ENCODE results near the gene ARHGAP44.
"Not testable (repeated sequence)": the region's sequence is repeated elsewhere in the genome, so short reads cannot be mapped to it uniquely, and the experiment has no call there.

Gene ARHGAP44

GRCh38 chr17:12964840-12965239, 175.5 kb downstream of the ARHGAP44 start:
- no peak for DNase-seq (ENCODE audit: low spot score)

GRCh38 chr17:12965988-12966387, 176.7 kb downstream of the ARHGAP44 start:
- no peak for DNase-seq (ENCODE audit: low spot score)

DNA sequence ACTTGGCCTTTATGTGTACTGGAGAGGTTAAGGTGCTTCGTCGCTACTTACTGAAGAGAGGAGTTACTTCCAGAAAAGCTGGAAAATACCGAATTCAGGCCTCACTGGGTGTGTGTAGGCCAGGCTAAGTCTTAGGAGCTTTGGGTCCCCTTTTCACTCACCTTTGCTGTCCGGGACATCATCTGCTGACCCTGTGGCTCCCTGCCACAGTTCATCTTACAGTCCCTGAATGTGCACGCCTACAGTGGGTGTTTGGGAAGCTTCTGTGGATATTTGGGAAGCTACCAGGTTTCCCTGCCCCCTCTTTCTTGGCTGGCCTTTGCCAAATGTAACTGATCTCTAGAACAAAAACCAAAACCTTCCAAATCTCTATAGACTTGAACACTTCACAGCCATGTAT, 177.1 kb downstream of the ARHGAP44 start:
- DNase-seq (ENCODE audit: low spot score), result no peak

- DNase-seq (ENCODE audit: low spot score), result no peak
Measured at GRCh38 chr17:12967962-12968361, 178.7 kb downstream of the ARHGAP44 start.

DNA sequence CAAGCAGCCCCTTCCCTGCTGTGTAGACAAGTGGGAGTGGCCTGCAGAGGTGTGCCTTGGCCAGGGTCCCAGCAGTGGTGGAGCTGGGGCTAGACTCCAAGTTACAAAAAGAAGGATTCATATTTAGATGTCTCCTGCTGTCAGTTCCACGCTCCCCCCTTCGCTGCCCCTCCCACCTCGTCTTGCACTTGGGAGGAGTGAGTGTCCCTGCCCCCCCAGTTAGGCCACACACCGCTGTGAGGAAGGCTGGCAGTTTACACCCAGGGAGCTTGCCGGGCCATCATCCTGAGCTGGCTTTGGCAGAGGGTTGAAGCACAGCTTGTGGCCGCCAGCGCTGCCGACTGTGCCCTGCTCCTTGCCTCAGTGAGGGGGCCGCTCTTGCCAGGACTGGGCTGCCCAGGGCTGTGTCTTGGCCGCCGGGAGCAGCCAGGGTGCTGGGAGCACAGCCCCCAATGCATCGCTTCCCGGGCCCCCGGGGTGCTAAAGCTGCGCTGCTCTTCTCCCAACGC, 184.3 kb downstream of the ARHGAP44 start:
- DNase-seq (ENCODE audit: low spot score), result peak; percentile 16

DNA sequence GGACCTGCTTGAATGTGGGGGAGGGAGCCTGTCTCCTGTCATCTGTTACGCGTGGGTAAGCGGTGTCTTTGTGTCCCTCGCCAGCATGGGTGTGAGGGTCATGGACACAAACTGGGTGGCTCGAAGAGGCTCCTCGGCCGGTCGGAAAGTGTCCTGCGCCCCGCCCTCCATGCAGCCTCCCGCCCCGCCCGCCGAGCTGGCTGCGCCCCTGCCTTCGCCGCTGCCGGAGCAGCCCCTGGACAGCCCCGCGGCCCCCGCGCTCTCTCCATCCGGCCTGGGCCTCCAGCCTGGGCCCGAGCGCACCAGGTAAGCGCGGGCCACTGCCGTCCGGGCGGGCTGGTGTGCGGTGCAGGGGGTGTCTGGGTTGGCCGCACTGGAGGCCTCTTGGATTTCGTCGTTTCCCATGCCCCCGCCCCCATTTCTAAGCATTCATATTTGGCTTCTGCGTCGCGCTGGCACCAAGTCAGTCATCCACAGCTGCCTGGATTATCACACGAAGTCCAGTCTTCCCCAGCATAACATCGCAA, 184.8 kb downstream of the ARHGAP44 start:
- DNase-seq (ENCODE audit: low spot score), result peak; percentile 22

DNA sequence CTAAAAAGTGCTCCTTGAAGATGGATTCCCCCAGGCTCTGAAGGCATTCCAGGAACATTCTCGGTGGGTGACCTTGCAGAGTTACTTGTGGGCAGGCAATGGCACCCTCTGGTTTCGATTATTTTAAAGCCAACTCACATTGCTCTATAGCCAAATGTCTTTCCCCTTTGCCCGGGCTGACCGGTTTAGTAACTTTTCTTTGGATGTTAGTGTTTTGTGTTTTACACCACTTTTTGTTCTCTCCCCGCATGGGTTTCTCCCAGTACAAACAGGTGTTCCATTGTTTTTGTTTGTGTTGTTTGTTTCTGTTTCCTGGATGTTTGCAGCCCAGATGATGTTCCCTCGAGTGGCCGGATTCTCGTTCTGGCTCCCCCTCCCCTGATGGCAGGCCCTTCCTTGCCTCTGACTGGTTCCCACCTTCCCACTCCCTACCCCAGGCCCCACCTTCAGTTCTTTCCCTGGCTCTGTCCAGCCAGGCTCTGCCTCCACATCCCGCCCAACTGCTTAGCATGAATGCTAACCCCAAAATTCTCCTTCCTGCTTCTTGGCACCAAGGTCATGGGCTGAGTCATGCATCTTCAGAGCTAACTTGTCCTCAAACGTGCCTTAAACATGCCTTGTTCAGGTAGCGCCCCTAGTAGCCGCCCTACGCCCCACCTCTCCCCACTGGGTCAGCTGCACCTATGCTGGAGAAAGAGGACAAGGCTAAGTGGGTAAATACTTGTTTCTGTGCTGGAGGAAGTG, 187.9 kb downstream of the ARHGAP44 start:
- DNase-seq (ENCODE audit: low spot score), result no peak

DNA sequence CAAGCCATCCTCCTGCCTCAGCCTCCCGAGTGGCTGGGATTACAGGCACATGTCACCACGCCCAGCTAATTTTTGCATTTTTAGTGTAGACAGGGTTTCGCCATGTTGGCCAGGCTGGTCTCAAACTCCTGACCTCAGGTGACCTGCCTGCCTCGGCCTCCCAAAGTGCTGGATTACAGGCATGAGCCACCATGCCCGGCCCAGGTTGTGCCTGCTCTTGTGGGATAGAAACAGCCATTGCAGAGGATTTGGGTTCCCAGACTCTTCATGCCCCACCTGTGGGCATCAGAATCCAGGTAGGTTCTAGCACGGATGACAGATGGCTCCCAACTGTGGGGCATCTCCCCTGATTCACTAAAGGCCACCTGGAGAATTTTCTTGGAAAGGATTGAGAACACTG, 189.5 kb downstream of the ARHGAP44 start:
- not testable (repeated sequence) for DNase-seq (ENCODE audit: low spot score)

DNA sequence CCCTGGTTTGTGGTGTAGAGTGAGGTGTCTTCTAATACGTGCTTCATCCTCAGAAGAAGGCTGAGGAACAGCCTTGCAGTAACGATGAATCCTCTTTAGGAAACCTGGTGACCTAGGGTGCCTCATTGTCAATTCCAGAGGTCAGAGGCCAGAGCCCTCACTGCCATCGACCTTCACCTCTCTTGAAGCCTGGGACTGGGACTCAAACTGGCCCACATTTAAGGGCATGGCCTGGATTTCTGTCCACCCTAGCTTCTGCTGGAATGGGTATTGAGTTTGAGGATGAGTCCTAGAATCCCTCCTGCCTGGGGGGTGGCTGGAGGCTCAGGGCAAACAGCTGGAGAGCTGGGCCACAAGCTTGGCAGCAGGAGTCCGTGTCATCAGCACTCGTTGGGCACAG, 189.9 kb downstream of the ARHGAP44 start:
- no peak for DNase-seq (ENCODE audit: low spot score)

DNA sequence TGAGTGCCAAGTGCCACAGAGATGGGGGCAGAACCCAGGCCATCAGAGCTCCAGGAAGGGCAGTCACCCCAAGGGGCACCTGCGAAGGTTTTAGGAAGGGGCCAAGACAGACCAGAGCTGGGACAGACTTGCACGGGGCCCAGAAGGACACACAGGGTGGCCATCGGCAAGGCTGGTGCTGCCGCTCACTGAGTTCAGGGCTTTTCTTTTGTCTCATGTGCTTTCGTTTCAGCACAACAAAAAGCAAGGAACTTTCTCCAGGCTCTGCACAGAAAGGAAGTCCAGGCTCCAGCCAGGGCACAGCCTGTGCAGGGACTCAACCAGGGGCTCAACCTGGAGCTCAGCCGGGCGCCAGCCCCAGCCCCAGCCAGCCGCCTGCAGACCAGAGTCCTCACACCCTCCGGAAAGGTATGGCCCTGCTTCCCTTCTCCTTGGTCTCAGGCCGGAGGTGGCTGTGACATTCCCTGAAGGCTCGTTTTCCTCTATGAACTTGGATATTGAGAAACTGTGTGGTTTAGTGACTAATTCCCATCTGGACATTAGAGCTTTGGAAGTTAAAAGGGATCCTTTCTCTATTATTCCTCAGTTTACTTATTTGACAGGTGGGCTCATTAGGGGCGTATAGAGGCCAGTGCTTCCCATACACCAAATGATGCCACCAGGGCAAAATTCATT, 190.7 kb downstream of the ARHGAP44 start:
- peak; percentile 46 for DNase-seq (ENCODE audit: low spot score)

GRCh38 chr17:12982224-12982623, 192.9 kb downstream of the ARHGAP44 start:
- no peak for DNase-seq (ENCODE audit: low spot score)

DNA sequence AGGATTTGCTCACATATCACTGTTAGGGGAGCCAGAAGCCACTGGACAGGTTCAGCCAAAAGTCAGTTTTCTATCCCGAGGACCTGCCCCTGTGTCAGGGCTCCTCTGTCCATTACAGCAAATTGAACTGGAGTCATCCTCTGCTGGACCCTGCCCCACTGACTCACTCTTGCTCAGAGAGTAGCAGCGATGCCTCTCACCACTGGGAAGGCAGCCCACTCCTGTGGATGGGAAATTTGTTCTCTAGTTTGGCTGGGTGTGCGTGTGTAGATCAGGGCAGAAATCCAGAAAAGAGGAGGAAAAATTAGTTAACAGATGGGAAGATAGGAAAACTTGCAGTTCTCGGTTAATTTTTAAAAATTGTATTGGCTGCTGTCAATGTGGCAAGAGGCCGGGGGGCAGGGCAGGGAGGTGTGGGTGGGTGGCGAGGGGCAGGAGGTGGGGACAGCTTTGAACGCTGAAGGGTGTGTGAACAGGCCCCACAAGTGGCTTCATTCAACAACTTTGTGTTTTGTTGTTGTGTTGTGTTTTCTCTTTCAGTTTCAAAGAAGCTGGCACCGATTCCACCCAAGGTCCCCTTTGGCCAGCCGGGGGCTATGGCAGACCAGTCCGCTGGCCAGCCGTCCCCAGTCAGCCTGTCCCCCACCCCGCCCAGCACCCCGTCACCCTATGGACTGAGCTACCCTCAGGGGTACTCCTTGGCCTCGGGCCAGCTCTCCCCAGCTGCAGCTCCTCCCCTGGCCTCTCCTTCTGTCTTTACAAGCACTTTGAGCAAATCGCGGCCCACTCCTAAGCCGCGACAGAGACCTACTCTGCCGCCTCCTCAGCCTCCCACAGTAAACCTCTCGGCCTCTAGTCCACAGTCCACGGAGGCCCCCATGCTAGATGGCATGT, 194.9 kb downstream of the ARHGAP44 start:
- DNase-seq (ENCODE audit: low spot score), result peak; percentile 95

GRCh38 chr17:12985431-12986293, 196.4 kb downstream of the ARHGAP44 start:
- DNase-seq (ENCODE audit: low spot score), result peak; percentile 24

DNA sequence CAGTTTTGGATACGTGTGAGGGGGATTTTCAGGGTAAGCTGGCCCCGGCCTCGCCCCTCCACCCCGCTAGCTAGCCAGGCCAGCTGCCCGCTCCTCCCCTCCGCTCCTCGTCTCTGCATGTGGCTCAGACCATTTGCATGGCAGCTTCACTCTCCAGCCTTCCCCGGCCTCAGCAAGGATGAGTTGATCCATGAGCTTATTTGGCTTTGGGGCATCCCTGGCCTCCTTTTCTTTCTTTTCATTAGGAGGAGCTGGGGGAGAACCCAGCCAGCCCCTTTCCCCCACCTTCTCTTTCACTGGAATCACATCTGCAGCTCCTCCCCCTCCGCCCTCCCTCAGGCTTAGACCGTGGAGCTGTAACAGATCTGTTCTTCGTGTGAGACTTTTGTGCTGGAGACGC, 197.8 kb downstream of the ARHGAP44 start:
- DNase-seq (ENCODE audit: low spot score), result no peak

DNA sequence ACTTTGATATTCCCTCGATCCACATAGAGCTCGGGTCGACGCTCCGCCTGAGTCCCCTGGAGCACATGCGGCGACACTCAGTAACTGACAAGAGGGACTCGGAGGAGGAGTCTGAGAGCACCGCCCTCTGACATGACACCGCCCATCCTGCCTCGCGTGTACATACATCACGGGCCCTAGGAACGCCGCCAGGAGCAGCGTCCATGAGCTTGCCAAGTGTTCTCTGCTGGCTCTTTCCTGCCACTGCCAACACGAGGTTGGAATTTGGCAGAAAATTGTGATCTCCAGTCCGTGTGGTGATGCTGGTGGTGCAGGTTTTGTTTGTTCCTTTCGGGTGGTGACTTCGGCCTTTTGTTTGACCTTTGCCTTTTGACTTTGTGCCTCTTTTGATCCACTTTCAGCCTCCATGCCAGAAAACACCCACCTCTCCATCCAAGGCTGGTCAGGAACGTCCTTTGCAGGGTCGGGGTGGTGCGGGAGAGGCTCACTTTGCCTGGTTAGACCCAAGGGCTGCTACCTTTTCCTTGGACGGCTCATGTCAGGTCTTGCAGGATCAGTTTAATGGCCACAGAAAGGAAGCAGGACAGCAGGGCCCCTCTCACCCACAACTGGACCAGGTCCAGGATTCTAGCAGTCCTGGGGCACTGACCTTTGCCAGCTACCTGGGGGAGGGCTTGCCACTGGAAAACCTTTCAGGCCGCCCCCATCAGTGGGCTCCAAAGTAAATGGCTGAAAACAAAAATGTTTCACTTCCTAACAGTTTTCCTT, 200.9 kb downstream of the ARHGAP44 start:
- DNase-seq (ENCODE audit: low spot score), result no peak

DNA sequence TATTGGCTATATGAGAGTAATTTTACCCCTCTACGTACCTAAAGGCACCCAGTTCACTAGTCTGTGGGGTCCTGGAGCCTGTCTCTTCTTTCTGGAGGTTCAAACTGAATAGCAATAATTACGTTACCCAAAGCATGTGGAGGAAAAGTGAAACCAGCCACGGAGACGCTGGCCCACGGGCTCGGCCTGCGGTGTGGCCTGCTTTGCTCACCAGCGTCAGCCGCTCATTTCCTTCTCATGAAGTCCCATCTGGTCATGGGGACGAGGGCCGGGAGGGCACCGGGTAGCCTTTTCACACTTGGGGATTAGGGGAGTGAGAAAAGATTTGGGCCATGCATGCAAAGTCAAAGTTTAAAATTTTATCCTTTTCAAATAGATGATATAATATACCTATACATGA, 201.6 kb downstream of the ARHGAP44 start:
- DNase-seq (ENCODE audit: low spot score), result no peak

DNA sequence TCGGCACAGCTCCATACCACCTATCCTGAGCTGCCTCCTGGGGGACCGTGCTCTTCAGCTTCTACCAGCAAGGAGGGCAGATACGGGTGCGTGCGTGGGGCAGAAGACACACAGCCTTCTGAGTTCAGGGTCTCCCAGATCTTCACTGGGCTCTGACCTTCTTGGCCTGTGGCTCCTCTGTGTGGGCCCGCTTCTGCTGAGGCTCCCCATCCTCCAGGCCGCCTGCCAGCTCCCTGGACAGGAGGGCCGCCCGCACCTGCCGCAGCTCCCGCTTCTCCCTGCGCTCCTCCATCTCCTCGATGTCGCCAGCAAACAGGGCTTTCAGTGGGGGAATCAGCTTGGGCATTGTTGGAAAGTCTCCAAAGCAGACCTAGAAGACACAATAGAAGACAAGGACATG, 203.4 kb downstream of the ARHGAP44 start:
- DNase-seq (ENCODE audit: low spot score), result no peak

DNA sequence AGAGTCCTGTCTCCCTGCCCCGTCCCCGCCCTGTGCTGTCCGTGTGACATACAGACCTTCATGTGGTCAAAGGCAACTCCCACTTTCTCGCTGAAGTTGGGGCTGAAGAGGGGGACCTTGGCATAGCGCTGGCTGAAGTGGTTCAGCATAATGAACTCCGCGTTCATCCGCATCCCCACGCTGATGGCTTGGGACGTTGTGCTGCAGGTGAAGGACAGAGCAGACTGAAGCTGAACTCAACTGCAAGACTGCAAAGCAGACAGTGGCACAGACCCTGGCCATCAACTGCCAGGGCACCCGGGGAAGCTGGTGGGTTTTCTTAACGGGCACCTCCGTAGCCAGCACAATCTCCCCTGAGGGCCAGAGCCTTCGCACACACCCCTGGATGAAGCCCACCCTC, 204.3 kb downstream of the ARHGAP44 start:
- no peak for DNase-seq (ENCODE audit: low spot score)

DNA sequence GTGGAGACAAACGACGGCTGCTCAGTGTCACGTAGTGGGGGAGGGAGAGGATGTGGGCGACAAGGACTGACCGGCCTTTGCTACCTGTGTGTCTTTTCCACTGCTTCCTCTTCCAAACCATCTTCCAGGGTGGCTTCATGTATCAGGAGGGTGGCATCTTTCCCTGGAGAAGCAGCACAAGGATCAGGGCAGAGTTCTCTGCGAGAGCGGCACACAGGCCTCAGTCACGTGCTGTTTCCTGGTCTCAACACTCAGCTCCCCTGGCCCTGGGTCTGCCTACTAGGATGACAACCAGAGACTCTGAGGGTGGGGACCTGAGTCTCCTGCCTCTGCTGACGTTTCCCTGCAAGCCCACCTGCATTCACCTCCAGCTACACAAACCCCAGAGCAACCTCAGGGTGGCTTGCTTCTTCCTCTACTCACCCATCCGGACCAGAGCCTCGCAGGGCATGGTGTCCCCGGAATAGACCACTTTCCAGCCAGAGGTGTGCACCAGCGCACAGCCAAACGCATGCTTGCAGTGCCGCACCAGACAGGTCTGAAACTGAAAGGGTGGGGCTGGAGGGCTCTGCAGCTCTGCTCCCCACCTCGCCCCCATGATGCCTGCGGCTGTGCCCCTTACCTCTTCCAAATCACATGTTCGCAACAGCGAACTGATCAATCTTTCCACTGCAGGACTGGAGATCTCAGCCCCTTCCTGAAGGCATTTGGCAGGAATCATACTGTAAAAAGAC, 205.2 kb downstream of the ARHGAP44 start:
- no peak for DNase-seq (ENCODE audit: low spot score)
